Ectodermal cell (in vitro differentiated cells): ENCODE measurements around the gene KMT2D.
A peak's percentile ranks its signal among the peaks of the same experiment; 100 is the strongest.

ENCODE experiments used
- H3K27ac ChIP-seq: 2 replicates; pipeline ENCODE4 v1.7.0; 2013; ENCODE audit warnings: mild to moderate bottlenecking, low read depth, low read length; ENCODE audit not compliant: insufficient read depth, poor library complexity, severe bottlenecking
- H3K27me3 ChIP-seq: 2 replicates; pipeline ENCODE4 v1.7.0; 2013; ENCODE audit warnings: mild to moderate bottlenecking, low read length; ENCODE audit not compliant: insufficient read depth, control insufficient read depth, poor library complexity, severe bottlenecking
- H3K36me3 ChIP-seq: one replicate; pipeline ENCODE4 v1.7.0; 2013; ENCODE audit warnings: low read length; ENCODE audit not compliant: control insufficient read depth, insufficient read depth
- H3K4me1 ChIP-seq: one replicate; pipeline ENCODE4 v1.7.0; 2013; ENCODE audit warnings: low read length; ENCODE audit not compliant: control insufficient read depth, insufficient read depth
- H3K4me3 ChIP-seq: 2 replicates; pipeline ENCODE4 v1.7.0; 2013; ENCODE audit warnings: low read depth, low read length, control low read depth; ENCODE audit not compliant: insufficient read depth
- H3K9me3 ChIP-seq: 2 replicates; pipeline ENCODE4 v1.7.0; 2013; ENCODE audit warnings: mild to moderate bottlenecking, low read length, moderate library complexity; ENCODE audit not compliant: control insufficient read depth
- WGBS, 2 experiments: methylation state at CpG; one replicate each; pipeline ENCODE4 v1.1.7; 2013; ENCODE audit warnings: missing lambda C conversion rate in 2 of 2; 5-methylcytosine and 5-hydroxymethylcytosine counted together

The KMT2D gene

GRCh38 chr12:49088932-49089330, 28.3 kb upstream of the KMT2D start:
- Histone ChIP-seq H3K9me3 (no peaks in the 10 kb centered on the region), H3K27me3 (peaks cover 80% of the 10 kb centered on the region), H3K27ac (no peak overlapping the region), H3K36me3 (no peaks in the 10 kb centered on the region), H3K4me3 (no peak overlapping the region), H3K4me1 (peaks cover 34% of the 10 kb centered on the region)
- WGBS, 2 experiments = 61 to 65% methylated on average over 6 of the region's 6 CpGs

GRCh38 chr12:49088150-49088931, 27.7 kb upstream of the KMT2D start:
- Histone ChIP-seq H3K27me3 (peaks cover 74% of the 10 kb centered on the region), H3K4me3 (no peak overlapping the region)

GRCh38 chr12:49086116-49086515, 25.5 kb upstream of the KMT2D start:
- peaks cover 52% of the 10 kb centered on the region for H3K27me3 ChIP-seq
- no peaks in the 10 kb centered on the region for H3K36me3 ChIP-seq
- no peak overlapping the region for H3K4me3 ChIP-seq
- H3K27ac ChIP-seq = no peak overlapping the region
- WGBS, 2 experiments = 83 to 92% methylated on average over 2 to 3 of the region's 3 CpGs
- H3K4me1 ChIP-seq = peaks cover 18% of the 10 kb centered on the region
- H3K9me3 ChIP-seq = no peaks in the 10 kb centered on the region

More at GRCh38 chr12:49088150-49088931, 27.7 kb upstream of the KMT2D start:
- WGBS, 2 experiments = 5% methylated on average over 17 to 18 of the region's 18 CpGs
- Histone ChIP-seq H3K27ac (no peak overlapping the region), H3K36me3 (no peaks in the 10 kb centered on the region), H3K4me1 (peaks cover 28% of the 10 kb centered on the region), H3K9me3 (no peaks in the 10 kb centered on the region)

GRCh38 chr12:49084438-49084837, 23.8 kb upstream of the KMT2D start:
- H3K27ac ChIP-seq = no peak overlapping the region
- H3K4me3 ChIP-seq = no peak overlapping the region
- 92 to 96% methylated on average over 3 of the region's 3 CpGs for WGBS, 2 experiments
- peaks cover 9% of the 10 kb centered on the region for H3K4me1 ChIP-seq
- no peaks in the 10 kb centered on the region for H3K9me3 ChIP-seq
- H3K27me3 ChIP-seq = peaks cover 35% of the 10 kb centered on the region
- H3K36me3 ChIP-seq = no peaks in the 10 kb centered on the region

GRCh38 chr12:49079793-49080192, 19.2 kb upstream of the KMT2D start:
- 76 to 84% methylated on average over 1 of the region's 1 CpG for WGBS, 2 experiments
- H3K27ac ChIP-seq = no peak overlapping the region

DNA sequence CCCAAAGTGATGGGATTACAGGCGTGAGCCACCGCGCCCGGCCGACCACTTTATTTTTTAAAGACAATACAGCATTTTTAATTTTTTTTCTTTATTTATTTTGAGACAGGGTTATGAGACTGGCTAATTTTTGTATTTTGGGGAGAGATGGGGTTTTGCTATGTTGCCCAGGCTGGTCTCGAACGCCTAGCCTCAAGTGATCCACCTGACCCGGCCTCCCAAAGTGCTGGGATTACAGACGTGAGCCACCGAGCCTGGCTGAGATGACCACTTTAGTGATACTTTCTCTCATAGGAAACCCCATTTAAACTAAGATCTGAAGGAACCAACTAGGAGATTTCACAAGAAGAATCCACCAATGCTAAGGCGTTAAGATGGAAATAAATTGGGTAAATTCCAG, 10.4 kb upstream of the KMT2D start:
- 90 to 97% methylated on average over 9 to 11 of the region's 11 CpGs for WGBS, 2 experiments
- no peak overlapping the region for H3K27ac ChIP-seq
- H3K4me3 ChIP-seq = no peak overlapping the region
- no peaks in the 10 kb centered on the region for H3K36me3 ChIP-seq
- H3K27me3 ChIP-seq = peaks cover 19% of the 10 kb centered on the region
- H3K4me1 ChIP-seq = peaks cover 4% of the 10 kb centered on the region
- H3K9me3 ChIP-seq = no peaks in the 10 kb centered on the region

More at GRCh38 chr12:49079793-49080192, 19.2 kb upstream of the KMT2D start:
- Histone ChIP-seq H3K4me3 (no peak overlapping the region), H3K36me3 (no peaks in the 10 kb centered on the region), H3K4me1 (no peaks in the 10 kb centered on the region), H3K27me3 (no peaks in the 10 kb centered on the region), H3K9me3 (no peaks in the 10 kb centered on the region)

GRCh38 chr12:49069507-49070346, 9.1 kb upstream of the KMT2D start, which contains the start of gene RHEBL1:
Gene RHEBL1, minus strand, starts transcription at chr12:49069979. Its CDS starts 194 bp downstream, at chr12:49069785.
- Histone ChIP-seq H3K27ac (no peak within 1 kb of the TSS), H3K27me3 (peaks cover 19% of the 10 kb centered on the region), H3K9me3 (no peaks in the 10 kb centered on the region), H3K4me1 (peaks cover 4% of the 10 kb centered on the region), H3K36me3 (no peaks in the 10 kb centered on the region), H3K4me3 (peak within 1 kb of the TSS; percentile 62)
- 1% methylated on average over 60 of the region's 60 CpGs for WGBS, 2 experiments

DNA sequence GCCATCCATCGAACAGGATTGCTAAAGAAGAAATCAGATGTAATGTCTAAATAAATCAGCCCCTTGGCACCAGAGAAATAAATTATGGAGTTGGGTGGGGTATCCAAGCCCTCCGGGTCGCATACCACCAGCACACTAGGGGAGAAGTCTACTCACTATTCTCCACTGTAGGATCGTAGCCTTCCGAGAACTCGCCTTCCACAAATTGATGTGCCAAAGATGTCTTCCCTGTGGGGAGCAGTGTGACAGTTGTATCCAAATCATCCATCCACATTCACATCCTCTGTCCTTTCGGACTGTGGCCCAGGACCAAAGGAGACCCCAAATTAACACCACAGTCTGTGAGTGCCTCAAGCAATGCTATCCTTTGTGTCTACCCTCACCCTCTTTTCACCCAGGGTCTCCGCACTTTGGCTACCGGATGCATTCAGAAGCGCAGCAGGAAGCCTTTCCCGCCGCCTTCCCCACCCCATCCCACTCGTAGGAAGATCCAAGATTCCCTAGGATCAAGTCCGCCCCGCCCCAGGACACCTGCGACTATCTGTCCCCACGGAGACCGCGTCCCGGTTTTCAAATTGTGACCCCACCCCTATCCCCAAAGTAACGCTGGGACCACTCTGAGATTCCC, 8.4 kb upstream of the KMT2D start:
- Histone ChIP-seq H3K36me3 (no peaks in the 10 kb centered on the region), H3K27ac (no peak overlapping the region), H3K27me3 (peaks cover 19% of the 10 kb centered on the region), H3K4me1 (peaks cover 4% of the 10 kb centered on the region), H3K9me3 (no peaks in the 10 kb centered on the region), H3K4me3 (peak overlapping the region; percentile 62)
- 20 to 22% methylated on average over 20 to 21 of the region's 21 CpGs for WGBS, 2 experiments

DNA sequence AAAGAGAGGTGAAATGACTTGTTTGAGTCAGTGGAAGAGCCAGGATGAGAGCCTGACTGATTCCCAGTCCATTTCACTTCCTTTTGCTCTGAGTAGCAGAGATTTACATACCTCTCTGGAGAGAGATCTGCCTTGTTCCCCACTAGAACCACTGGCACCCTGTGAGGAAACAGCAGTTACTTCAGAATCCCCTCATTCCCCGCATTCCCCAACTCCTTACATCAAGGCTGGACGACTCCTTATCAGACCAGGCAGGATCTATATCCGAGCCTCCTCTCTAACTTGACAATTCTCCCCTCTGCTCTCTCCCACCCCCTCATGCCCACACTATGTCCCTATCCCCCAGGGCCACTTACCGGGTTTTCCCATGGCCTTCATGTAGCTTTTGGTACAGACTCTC, 5.5 kb upstream of the KMT2D start:
- no peaks in the 10 kb centered on the region for H3K36me3 ChIP-seq
- 56% methylated on average over 4 of the region's 4 CpGs for WGBS, 2 experiments
- no peaks in the 10 kb centered on the region for H3K9me3 ChIP-seq
- peaks cover 4% of the 10 kb centered on the region for H3K4me1 ChIP-seq
- H3K4me3 ChIP-seq = no peak overlapping the region
- peaks cover 19% of the 10 kb centered on the region for H3K27me3 ChIP-seq
- H3K27ac ChIP-seq = no peak overlapping the region

- Histone ChIP-seq H3K4me1 (peaks cover 4% of the 10 kb centered on the region), H3K4me3 (no peak overlapping the region), H3K36me3 (no peaks in the 10 kb centered on the region), H3K27me3 (peaks cover 19% of the 10 kb centered on the region), H3K27ac (no peak overlapping the region), H3K9me3 (no peaks in the 10 kb centered on the region)
- WGBS, 2 experiments = 95% methylated on average over 5 of the region's 5 CpGs
Observed at GRCh38 chr12:49064767-49065152, 4.2 kb upstream of the KMT2D start.
